Liver (tissue), 9 donors: ENCODE data around the gene FGF12. TPM values are rescaled to one million over a fixed set of nuclear protein-coding genes. Genes with fewer than 3 reads are reported as not detected.

Experiments used
- DNase-seq: peaks from one replicate; pipeline ENCODE4 v3.0.0-alpha.2; 2017; ENCODE audit warnings: low spot score
- H3K27ac ChIP-seq, 2 donors: one replicate each; pipeline ENCODE4 v1.7.0; 2013; ENCODE audit warnings: inconsistent platforms in 2 of 2, low read length in 2 of 2, control low read depth in 1 of 2, low read depth in 1 of 2, mild to moderate bottlenecking in 1 of 2
- H3K27me3 ChIP-seq, 4 donors: one replicate each; pipeline versions ENCODE4 v1.6.1 to v1.7.0; 2013; ENCODE audit warnings: low read length in 3 of 4, inconsistent platforms in 1 of 4, mild to moderate bottlenecking in 1 of 4, moderate library complexity in 1 of 4; ENCODE audit not compliant: control insufficient read depth in 4 of 4, insufficient read depth in 4 of 4
- H3K36me3 ChIP-seq, 4 donors: one replicate each; pipeline versions ENCODE4 v1.6.1 to v1.7.0; 2013; ENCODE audit warnings: low read length in 3 of 4, mild to moderate bottlenecking in 3 of 4, low read depth in 1 of 4, moderate library complexity in 1 of 4; ENCODE audit not compliant: control insufficient read depth in 4 of 4, insufficient read depth in 3 of 4
- H3K4me1 ChIP-seq, 4 donors: one replicate each; pipeline versions ENCODE4 v1.6.1 to v1.7.0; 2013; ENCODE audit warnings: low read length in 3 of 4, mild to moderate bottlenecking in 3 of 4, moderate library complexity in 1 of 4; ENCODE audit not compliant: control insufficient read depth in 4 of 4, insufficient read depth in 4 of 4
- H3K4me3 ChIP-seq, 3 donors: one replicate each; pipeline versions ENCODE4 v1.6.1 to v1.7.0; 2013; ENCODE audit warnings: low read length in 3 of 3, control low read depth in 1 of 3, low read depth in 1 of 3, mild to moderate bottlenecking in 1 of 3
- H3K9ac ChIP-seq, 2 donors: one replicate each; pipeline ENCODE4 v1.7.0; 2013; ENCODE audit warnings: low read length in 2 of 2, mild to moderate bottlenecking in 2 of 2, moderate library complexity in 2 of 2, control low read depth in 1 of 2, low read depth in 1 of 2
- H3K9me3 ChIP-seq, 4 donors: one replicate each; pipeline versions ENCODE4 v1.6.1 to v1.7.0; 2013; ENCODE audit warnings: low read length in 3 of 4; ENCODE audit not compliant: control insufficient read depth in 4 of 4
- ATF3 ChIP-seq: IDR thresholded peaks from 2 replicates; pipeline ENCODE4 v1.6.1; 2016; ENCODE audit warnings: antibody characterized with exemption
- CTCF ChIP-seq: fragments of 150-350 bp; IDR thresholded peaks from 2 replicates; pipeline ENCODE4 v1.5.1; 2017; ENCODE audit warnings: improper control_type of control experiment, low read depth, low read length; ENCODE audit not compliant: missing input control
- EGR1 ChIP-seq, 2 donors: IDR thresholded peaks; 2 replicates each; pipeline ENCODE4 v1.6.1; 2016 to 2018; ENCODE audit warnings: antibody characterized with exemption in 2 of 2, low read depth in 2 of 2
- FOXA1 ChIP-seq: IDR thresholded peaks from 2 replicates; pipeline ENCODE4 v1.6.1; 2016; ENCODE audit warnings: antibody characterized with exemption
- FOXA2 ChIP-seq: IDR thresholded peaks from 2 replicates; pipeline ENCODE4 v1.6.1; 2016; ENCODE audit warnings: antibody characterized with exemption
- GABPA ChIP-seq, 2 donors: IDR thresholded peaks in 1 of 2; conservative IDR thresholded peaks in 1 of 2; 2 replicates each; pipeline ENCODE4 v1.6.1; 2016; ENCODE audit warnings: antibody characterized with exemption in 2 of 2, mild to moderate bottlenecking in 1 of 2, moderate library complexity in 1 of 2
- HNF4A ChIP-seq, 2 donors: conservative IDR thresholded peaks; 2 replicates each; pipeline ENCODE4 v1.6.1; 2016; ENCODE audit warnings: antibody characterized with exemption in 2 of 2, mild to moderate bottlenecking in 2 of 2
- HNF4G ChIP-seq: IDR thresholded peaks from 2 replicates; pipeline ENCODE4 v1.6.1; 2016; ENCODE audit warnings: antibody characterized with exemption
- JUND ChIP-seq, 2 donors: IDR thresholded peaks; 2 replicates each; pipeline ENCODE4 v1.6.1; 2016; ENCODE audit warnings: antibody characterized with exemption in 2 of 2
- MAX ChIP-seq: IDR thresholded peaks from 2 replicates; pipeline ENCODE4 v1.6.1; 2016; ENCODE audit warnings: antibody characterized with exemption
- NR2F2 ChIP-seq: IDR thresholded peaks from 2 replicates; pipeline ENCODE4 v1.6.1; 2016; ENCODE audit warnings: antibody characterized with exemption
- RAD21 ChIP-seq, 2 donors: IDR thresholded peaks; 2 replicates each; pipeline ENCODE4 v1.6.1; 2016; ENCODE audit warnings: antibody characterized with exemption in 2 of 2, mild to moderate bottlenecking in 2 of 2
- REST ChIP-seq: IDR thresholded peaks from 2 replicates; pipeline ENCODE4 v1.6.1; 2016; ENCODE audit warnings: antibody characterized with exemption, mild to moderate bottlenecking
- RXRA ChIP-seq, 2 donors: IDR thresholded peaks; 2 replicates each; pipeline ENCODE4 v1.6.1; 2017 to 2018; ENCODE audit warnings: antibody characterized with exemption in 2 of 2, mild to moderate bottlenecking in 1 of 2
- SP1 ChIP-seq: IDR thresholded peaks from 2 replicates; pipeline ENCODE4 v1.6.1; 2018; ENCODE audit warnings: antibody characterized with exemption, mild to moderate bottlenecking
- TAF1 ChIP-seq: conservative IDR thresholded peaks from 2 replicates; pipeline ENCODE4 v1.6.1; 2016; ENCODE audit warnings: antibody characterized with exemption, mild to moderate bottlenecking
- YY1 ChIP-seq: IDR thresholded peaks from 2 replicates; pipeline ENCODE4 v1.6.1; 2016; ENCODE audit warnings: antibody characterized with exemption, mild to moderate bottlenecking
- ZBTB33 ChIP-seq: IDR thresholded peaks from 2 replicates; pipeline ENCODE4 v1.6.1; 2016; ENCODE audit warnings: antibody characterized with exemption
- WGBS: extraction: QIAGEN DNeasy Blood & Tissue Kit; methylation state at CpG from one replicate; pipeline ENCODE4 v1.1.7; 2013; 5-methylcytosine and 5-hydroxymethylcytosine counted together
- polyA plus RNA-seq, 2 donors: library from polyadenylated mRNA; stranded (reverse) in 1 of 2; unstranded in 1 of 2; fragments of 200-250 nt in 1 of 2; fragments of >200 nt in 1 of 2; fragmentation: Nextera tagmentation in 1 of 2; extraction: Ambion mirVana in 1 of 2; gene quantifications; one replicate each; pipeline versions ENCODE4 v1.2.1 to v1.2.3, GENCODE V29; 2013 to 2015
- total RNA-seq, 2 donors: library from RNA; depleted of rRNA; stranded (reverse); fragments of >200 nt; gene quantifications; one replicate each; pipeline ENCODE4 v1.2.3, GENCODE V29; 2014
- donor health status: healthy.
- donor health status: healthy.
- donor health status: healthy.
- donor health status: healthy.
- donor health status: healthy.

FGF12 gene
- total and polyA plus RNA-seq, 4 donors = 0.11 to 0.59 (median 0.19) TPM

- H3K9ac ChIP-seq = no peak overlapping the region
- no peaks in the 10 kb centered on the region for H3K9me3 ChIP-seq
- H3K27me3 ChIP-seq = no peaks in the 10 kb centered on the region
- H3K4me3 ChIP-seq = no peak overlapping the region
- TF ChIP-seq RAD21 (IDR thresholded peaks at IDR 0.05) (no peak), EGR1 (IDR thresholded peaks at IDR 0.05; ENCODE audit: low read depth in 2 of 2) (no peak), FOXA2 (no peak), MAX (no peak), HNF4A (conservative IDR thresholded peaks at IDR 0.05) (peak; percentile 11 to 24), JUND (IDR thresholded peaks at IDR 0.05) (no peak), ZBTB33 (no peak), ATF3 (no peak), SP1 (peak; percentile 49), RXRA (IDR thresholded peaks at IDR 0.05) (peak; percentile 67 to 69), HNF4G (no peak), NR2F2 (no peak), YY1 (peak; percentile 64), CTCF (no peak), REST (no peak), TAF1 (no peak), FOXA1 (no peak), GABPA (IDR thresholded peaks at IDR 0.05 in 1 of 2, conservative IDR thresholded peaks at IDR 0.05 in 1 of 2) (no peak)
- no peak for DNase-seq
- no peak overlapping the region for H3K27ac ChIP-seq
- H3K4me1 ChIP-seq = peaks cover 0 to 12% (median 4%) of the 10 kb centered on the region in 4 donors
- WGBS = 39% methylated on average over 1 of the region's 1 CpG
- no peaks in the 10 kb centered on the region for H3K36me3 ChIP-seq
Measured at GRCh38 chr3:192220915-192221314, 506.4 kb downstream of the FGF12 start.
